OCI-M1 (cell line): ENCODE results near the gene AQP2.

ENCODE experiments used
- DNase-seq: peaks from one replicate; lab custom pipeline; 2025; lab: John Stamatoyannopoulos, UW

Gene AQP2

DNA sequence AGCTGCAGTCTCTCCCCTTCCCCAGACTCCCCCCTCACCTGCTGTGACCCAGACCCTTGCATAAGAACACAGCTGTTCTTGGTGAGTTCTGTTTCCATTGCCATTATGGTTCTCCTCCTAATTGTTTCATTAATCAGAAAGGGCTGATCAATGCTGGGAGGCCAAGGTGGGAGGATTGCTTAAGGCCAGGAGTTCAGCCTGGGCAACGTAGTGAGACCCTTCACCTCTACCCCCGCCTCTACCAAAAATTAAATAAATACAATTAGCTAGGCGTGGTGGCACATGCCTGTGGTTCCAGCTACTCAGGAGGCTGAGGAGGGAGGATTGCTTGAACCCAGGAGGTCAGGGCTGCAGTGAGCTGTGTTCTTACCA lies 29.6 kb upstream of the AQP2 start:
- no peak for DNase-seq

DNA sequence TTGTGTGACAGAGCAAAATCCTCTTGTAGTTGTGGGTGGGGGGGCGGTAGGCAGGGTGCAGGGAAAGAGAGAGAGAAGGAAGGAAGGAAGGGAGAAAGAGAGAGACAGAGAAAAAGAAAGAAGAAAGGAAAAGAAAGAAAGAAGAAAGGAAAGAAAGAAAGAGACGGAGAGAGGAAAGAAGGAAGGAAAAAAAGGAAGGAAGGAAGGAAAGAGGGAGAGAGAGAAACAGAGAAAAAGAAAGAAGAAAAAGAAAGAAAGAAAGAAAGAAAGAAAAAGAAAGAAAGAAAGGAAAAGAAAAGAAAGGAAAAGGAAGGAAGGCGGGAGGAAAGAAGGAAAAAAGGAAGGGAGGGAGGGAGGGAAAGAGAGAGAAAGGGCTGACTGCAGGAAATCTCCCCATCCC lies 29.2 kb upstream of the AQP2 start:
- DNase-seq = no peak

DNA sequence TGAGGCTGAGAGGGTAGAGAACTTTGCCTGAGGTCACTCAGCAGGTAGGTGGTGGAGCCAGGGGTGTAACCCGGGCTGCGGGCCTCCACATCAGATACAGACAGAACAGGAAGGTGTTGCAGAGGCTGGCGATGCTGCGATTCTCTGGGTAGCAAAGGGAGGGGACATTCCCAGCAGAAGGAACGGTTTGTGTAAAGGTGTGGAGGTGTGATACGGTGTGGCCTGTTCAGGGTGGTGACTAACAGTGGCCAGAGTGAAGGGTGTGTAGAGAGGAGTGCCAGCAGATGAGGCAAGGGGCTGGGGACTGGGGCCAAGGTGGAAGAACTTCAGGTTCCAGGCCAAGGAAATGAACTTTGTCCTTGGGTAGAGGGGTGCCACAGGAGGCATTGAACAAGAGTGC lies 28.6 kb upstream of the AQP2 start:
- DNase-seq = no peak

DNA sequence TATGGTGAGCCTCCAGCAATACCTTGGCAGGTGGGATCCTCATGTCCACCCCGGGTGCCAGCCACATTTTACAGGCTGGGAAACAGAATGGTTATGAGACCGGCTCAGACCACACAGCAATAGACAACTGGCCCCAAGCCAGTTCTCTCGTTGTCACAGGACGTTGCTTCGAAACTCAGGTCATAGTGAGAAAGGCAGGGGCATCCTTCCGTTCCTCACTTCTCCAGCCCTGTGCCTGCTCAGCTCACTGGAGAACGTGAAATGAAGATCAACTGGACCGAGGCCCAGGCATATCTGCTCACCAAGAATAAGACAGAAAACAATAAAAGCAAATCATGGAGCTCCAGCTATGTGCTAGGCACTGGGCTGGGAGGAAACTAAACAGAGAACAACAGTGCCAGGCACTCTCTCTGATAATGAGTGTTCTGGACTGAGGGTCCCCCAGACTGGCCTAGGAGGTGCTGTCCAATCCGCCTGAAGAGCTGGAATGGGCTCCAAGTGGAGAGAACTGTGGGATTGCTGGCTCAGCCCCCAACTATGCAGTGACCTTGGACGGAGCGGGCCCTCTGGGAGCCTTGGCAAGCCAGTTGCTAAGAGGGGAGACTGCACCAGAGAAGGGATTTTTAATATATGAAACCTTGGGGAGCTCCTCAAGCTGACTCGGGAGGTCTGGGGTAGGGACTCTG lies 28.0 kb upstream of the AQP2 start:
- DNase-seq = no peak

DNA sequence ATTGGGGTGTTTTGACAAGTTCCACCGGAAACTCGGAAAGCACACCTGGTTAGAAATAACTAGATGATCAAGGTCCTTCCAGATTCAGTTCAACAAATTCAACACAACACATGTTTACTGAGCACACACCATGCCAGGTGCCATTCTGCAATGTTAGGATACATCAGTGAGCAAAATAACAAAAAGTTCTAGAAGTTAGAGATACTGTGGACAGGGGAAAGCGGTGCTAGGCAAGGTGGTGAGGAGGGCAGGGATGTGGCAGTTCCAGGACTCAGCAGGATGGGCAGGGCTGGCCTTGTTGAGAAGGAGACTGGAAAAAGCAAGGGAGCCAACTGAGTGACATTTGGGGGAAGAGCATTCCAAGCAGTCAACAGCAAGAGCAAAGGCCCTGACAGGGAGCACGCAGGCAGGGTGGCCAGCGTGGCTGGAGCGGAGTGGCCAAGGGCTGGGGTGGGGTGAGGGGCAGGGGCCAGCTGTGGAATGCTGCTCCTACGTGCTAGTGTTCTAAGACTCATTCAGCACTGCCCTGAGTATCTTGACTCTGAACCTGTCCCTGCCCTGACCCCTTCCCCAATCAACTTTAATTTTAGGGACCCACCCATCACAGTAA lies 27.4 kb upstream of the AQP2 start:
- no peak for DNase-seq

DNA sequence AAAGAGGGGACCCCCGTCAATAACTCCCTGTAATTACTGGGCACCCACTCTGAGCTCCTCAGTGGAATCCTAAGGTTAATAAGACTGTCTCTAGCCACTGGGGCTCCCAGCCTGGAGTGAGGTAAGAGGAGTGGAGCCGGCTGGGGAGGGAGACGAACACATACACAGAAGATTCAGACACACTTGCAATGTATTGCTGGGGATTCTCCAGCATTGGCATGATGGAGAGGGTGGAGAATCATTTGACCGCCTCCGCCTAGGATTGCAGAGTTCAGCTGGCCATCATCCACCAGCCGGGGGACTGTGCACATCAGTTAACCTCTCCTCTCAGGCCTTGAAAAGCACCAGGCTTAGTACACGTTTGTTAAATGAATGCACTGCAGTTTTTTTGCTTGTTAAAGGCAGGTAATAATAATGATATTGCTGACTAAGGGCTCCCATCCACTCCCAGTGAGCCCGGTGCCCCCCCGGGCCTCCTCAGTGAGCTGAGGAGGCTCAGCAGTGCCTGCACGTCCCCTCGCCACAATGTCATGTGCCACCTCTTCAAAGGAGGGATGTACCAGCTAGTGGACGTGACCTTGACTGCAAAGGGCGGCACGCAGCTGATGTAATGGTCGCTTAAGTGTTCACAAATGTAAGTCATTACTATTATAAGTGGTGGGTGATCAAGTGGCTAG lies 26.5 kb upstream of the AQP2 start:
- DNase-seq = no peak

DNA sequence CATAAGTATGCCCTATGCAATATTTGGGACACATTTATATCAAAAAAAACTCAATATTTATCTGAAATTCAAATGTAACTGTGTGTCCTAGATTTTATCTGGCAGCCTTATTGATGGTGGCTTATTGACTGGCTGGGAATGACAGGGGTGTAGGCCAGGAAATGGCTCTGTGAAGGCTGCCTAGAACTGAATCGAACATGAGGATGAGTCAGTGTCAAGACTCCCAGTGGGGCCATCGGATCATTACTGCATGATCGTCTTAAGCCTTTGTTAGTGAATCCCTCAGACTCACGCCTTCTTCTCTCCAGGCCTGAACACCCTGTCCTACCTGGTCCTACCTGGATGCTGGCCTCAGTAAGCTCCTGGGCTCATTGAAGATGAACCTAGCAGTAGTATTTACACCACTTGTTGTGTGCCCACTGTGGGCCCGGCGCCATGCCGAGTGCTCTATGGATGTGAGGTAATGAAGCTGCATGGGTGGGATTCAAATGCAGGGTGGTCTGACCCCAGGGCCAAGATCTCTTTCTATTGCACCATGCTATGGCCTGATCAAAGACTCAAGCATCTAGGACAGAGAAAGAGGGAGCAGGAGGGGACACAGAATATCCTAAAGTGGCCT lies 25.8 kb upstream of the AQP2 start:
- no peak for DNase-seq

DNA sequence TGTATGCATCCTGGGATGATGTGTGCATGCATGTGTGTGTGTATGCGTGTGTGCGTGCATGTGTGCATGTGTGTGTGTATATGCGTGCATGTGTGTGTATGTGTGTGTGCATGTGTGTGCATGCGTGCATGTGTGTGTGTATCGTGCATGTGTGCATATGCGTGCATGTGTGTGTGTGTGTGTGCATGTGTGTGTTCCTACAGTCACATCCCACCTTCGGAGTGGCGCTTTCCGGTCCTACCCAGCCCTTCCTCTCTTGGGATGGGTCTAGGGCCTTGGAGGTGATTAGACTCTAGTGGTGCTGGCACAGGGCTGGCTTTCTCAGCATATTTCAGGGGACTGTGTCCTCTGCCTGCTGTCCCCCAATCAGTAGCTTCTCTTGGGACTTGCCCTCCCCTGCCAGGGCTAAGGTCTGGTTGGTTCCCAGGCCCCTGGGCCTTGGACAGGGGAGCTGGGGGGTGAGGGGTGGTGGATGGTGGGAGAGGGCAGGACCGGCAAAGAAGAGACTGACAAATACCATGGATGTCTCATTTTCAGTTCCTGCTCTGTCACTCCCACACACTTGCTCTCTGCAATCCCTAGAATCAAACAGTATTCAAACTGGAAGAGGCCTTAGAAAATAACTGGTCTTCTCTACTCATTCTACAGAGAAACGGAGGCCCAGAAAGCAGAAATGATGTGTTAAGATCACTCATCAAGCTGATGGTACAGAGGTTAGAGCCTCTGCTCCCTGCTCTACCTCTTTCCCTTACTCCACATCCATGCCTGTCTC lies 24.9 kb upstream of the AQP2 start:
- DNase-seq = no peak

DNA sequence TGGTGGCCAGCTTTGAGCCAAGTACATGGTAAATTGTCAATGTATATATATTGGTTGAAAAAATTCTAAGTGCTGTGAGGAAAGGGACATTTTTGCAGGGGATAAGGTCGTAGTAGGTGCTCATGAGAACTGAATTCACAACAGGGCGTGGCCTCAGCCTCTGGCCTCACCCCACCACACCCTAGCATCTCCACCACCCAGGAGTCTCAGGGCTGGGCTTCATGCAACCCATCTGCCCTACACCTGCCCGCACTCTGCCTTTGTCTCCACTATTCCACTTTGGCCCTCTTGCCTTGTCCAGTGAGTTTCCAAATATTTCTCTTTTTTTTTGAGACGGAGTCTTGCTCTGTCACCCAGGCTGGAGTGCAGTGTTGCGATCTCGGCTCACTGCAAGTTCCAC lies 22.1 kb upstream of the AQP2 start:
- no peak for DNase-seq

DNA sequence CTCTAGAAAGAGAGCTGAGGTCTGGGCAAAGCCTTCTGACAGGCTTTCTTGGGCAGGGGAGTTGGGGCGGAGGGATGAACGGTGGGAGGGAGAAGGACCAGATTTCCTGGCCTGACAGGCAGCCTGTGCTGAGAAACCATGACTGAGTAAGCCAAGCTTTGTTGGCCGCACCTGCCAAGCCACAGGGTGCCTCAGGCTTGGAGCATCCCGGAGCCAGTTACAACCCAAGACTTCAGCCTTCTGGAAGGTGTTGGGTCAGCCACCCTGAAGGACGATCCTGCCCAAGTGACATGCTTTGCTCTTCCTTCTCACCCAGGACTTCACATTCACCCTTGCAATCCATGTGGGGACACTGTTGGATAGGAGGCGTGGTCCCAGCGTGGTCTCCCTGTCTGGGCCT lies 21.0 kb upstream of the AQP2 start:
- DNase-seq = no peak

DNA sequence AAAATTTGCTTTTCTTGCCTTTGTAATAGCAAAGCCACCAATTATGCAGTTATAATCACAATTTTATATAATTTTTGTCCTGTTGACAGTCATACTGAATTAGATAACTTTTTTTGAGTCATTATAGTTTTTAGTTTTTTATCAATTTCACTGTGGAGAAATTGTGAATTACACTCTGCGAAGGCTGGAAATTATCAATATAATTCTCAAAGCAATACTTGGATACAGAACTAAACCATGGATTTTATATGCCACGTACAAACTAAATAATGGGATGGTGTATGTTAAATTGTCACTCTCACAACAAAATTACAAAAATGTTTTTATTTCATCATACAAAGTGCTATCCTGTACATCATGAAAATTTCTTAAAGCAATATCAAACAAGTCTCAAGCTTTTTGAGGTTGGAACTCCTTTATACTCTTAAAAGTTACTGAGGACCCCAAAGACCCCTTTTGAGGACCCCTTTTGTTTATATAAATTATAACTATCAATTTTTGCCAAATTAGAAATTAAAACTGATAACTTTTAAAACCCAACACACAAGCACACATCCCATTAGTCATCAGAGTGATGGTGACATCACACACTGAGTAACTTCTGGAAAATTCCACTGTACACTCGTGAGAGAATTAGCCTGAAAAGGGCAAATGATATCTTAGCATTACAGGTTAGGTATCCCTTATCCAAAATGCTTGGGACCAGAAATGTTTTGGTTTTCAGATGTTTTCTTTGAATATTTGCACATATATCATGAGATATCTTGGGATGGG lies 19.8 kb upstream of the AQP2 start:
- DNase-seq = no peak

DNA sequence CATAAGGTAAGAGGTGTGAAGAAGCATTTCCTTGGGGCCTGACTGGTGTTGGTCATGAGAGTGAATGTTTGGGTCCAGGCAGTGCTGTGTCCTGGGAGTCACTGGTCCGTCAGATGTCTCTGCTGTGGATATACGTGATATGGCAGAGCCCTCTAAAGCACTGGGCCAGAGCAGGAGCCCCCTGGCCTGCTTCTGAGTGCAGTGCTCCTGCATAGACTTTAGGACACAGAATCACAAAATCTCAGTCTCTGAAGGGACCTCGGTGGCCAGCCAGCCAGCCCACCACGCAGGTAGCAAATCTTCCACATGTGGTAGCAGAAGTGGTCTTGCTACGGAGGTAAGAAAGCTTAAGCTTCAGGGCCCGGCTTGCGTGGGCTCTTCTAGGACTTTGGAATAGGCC lies 18.5 kb upstream of the AQP2 start:
- DNase-seq = no peak

DNA sequence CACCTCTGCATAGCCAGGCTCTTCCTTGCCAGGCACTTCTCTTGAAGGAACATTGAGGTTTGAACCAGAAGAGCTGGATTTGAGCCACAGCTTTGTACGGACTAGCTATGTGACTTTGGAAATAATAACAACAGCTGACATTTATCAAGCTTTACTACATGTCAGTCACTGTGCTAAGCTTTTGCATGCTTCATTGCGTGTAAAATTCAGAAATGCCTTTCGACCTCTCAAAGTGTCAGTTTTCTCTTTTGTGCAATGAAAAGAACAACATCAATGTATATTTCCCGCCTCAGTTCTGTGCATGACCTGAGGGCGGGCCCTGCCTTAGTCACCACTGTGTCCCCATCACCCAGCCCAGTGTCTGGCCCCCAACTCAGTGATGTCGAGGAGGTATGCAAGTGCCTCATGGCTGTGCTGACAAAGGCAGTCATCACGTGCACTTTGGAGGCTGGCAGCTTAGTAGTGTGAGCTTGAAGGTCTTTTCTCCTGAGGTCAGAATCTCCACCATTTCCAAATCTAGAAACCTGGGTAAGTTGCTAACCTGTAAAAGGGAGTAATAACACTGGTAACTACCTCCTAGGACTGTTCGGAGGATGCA lies 17.9 kb upstream of the AQP2 start:
- DNase-seq = no peak

DNA sequence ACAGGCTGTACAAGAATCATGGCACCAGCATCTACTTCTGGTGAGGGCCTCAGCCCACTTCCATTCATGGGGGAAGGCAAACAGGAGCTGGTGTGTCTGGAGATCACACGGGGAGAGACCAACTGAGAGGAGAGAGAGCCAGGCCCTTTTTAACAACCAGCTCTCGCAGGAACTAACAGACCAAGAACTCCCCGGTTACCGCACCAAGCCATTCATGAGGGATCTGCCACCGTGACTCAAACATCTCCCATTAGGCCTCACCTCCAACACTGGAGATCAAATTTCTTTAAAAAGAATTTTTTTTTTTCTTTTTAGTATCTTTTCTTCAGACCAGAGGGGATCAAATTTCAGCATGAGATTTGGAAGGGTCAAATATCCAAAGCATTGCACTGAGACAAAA lies 16.7 kb upstream of the AQP2 start:
- no peak for DNase-seq

DNA sequence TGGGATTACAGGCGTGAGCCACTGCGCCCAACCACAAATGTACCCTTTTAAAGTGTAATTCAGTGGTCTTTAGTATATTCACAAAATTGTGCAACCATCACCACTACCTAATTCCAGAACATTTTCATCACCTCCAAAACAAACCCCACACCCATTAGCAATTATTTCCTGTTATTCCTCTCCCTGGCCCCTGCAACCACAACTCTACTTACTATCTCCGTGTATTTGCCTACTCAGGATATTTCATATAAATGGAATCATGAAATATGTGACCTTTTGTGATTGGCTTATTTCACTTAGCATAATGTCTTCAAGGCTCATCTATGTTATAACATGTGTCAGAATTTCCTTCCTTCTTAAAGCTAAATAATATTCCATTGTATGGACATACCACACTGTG lies 16.0 kb upstream of the AQP2 start:
- DNase-seq = no peak

DNA sequence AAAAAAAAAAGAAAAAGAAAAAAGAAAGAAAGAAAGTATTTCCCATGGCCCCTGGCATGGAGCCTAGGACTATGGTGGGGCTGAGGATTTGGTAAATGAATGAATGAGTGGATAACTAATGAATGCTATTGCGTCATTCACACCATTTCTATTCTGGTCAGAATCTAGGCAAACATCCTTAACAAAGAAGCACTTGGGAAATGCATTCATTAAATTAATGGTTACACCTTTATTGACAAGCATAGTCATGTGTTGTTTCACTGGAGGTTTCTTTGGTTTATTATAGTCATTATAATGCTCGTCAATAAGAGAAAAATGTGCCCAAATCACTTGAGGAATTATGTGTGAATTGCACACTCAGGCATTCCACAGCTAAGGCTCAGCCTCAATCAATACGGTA lies 13.6 kb upstream of the AQP2 start:
- DNase-seq = no peak

DNA sequence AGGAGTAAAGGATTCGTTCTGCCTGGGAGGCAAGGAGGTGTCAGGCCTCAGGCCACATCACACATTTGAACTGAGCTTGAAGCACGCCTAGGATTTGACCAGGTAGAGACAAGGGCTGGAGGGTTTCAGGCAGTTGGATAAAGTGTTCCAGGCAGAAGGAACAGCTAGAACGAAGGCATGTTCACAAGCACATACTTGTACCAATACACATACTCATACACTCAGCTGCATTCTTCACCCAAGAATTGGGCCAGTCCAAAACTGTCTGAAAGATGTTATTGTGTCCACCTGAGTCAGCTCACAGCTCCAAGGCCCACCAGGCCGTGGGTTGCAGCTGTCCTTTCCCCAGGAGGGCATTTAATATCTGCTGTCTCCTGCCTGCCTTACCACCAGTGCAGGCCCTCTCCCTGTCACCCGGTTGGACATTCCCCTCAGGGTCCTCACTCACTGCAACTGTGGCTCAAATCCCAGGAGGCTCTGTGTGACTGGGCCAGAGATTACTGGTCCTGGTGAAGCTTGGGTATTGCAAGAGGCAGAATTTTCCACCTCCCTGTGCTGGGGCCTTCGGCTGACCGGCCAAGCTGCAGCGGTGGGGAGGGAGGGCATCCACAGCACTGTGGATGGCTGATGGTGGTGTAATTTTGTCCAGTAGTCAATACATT lies 12.8 kb upstream of the AQP2 start:
- no peak for DNase-seq

DNA sequence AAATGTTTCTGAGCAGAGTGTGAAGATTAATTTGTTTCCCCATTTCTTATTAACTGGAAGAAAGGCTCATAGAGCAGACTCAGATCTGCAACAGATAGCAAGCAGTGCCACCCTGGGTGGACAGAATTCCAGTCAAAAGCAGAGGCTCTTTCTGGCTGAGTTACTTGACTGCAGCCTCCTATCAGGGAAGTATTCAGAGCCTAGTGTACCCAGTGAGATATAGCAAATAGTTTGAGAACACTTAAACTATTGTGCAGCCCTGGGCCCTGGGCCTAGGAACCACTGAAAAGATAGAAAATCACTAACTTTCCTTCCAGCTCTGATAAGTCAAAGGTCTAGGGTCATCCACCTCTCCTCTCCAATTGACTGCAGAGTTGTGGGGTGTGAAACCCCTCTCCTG lies 11.2 kb upstream of the AQP2 start:
- no peak for DNase-seq

DNA sequence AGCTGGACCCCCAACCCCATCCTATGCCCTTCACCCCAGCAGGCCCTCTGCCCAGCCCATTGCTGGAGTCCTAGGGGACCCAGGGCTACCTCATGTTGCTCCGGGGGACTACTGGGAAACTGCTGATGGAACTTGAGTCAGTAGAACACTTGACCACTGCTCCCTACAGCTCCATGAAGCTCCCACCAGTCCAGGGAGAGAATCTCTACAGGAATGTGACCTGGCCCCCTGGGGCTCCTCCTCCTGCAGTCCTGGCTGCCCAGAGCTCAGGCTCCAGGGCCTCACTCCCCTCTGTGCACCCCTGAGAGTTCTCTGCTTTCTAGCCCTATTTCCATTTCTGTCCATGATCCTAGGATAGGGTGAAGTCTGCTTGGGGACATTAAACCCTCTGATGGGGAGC lies 10.8 kb upstream of the AQP2 start:
- DNase-seq = no peak

DNA sequence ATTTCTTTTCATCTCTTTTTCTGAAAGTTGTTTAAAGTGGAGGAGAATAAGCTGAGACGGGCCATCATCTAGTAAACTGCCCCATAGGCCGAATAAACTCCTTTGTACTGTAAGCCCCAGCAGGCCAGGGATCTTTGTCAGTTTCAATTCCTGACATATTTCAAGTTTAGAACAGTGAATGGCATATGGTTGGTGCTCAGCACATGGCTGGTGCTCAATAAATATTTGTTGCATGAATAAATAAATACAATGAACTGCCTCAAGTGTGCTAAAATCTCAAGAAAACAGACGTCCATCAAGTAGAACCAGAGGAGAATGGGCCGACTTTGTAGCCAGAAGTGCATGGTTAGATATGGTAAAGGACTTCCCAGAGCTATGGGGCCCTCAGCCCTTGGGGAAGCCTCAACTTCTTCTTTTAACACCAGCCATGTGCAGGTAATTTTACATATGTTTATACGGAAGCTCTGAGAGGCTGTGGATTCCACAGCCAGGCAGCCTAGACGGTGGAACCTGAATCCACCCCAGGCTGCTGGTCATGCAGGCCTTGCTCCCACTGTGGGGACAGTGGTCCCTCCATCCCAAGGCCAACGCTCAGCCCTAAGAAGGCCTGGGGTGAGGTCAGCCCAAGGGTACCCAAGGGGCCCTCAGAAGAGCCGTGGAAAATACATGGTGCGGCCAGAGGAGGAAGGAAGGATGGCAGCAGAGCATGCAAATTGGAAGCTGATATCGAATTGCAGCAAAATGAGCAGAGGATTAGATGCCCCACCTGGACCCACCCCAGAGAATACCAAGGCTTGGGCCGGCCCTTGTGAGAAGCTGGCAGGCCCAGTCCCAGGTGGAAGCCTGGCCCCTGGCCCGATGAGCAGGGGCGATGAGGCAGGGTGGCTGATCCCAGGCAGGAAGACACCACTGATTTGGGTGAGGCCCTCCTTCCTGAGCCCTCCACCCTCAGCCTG lies 8.7 kb upstream of the AQP2 start:
- DNase-seq = no peak
